HG03565 (cell line): ENCODE data around the gene FAM120B.
A peak's percentile ranks its signal among the peaks of the same experiment; 100 is the strongest.
"Not testable (repeated sequence)": the region's sequence is repeated elsewhere in the genome, so short reads cannot be mapped to it uniquely, and the experiment has no call there.

Experiments
- ATAC-seq: cut with Tn5 transposase; IDR thresholded peaks from one replicate; pipeline ENCODE4 v1.9.1; 2021; ENCODE audit warnings: mild to moderate bottlenecking, moderate library complexity; ENCODE audit not compliant: unreplicated experiment

The FAM120B gene

GRCh38 chr6:170306324-170307079 is at the start of gene FAM120B:
FAM120B (plus strand) TSS chr6:170306758; CDS start chr6:170317391, 10,633 bp downstream.
- ATAC-seq = peak; percentile 95

- ATAC-seq = no peak
These were observed 49.2 kb upstream of the FAM120B start for GRCh38 chr6:170257376-170257775.

- ATAC-seq = no peak
These were observed 48.2 kb upstream of the FAM120B start for GRCh38 chr6:170258407-170258806.

- ATAC-seq = no peak
These were observed 47.3 kb upstream of the FAM120B start for GRCh38 chr6:170259278-170259677.

GRCh38 chr6:170260686-170261085 is 45.9 kb upstream of the FAM120B start:
- ATAC-seq = no peak

GRCh38 chr6:170261643-170262488 is 44.7 kb upstream of the FAM120B start:
- ATAC-seq = no peak

GRCh38 chr6:170262489-170263088 is 44.0 kb upstream of the FAM120B start:
- ATAC-seq = no peak

- no peak for ATAC-seq
These were observed 43.1 kb upstream of the FAM120B start for GRCh38 chr6:170263410-170263809.

GRCh38 chr6:170264086-170264485 is 42.5 kb upstream of the FAM120B start:
- ATAC-seq = no peak

GRCh38 chr6:170264644-170265043 is 41.9 kb upstream of the FAM120B start:
- ATAC-seq = not testable (repeated sequence)

GRCh38 chr6:170265655-170266054 is 40.9 kb upstream of the FAM120B start:
- no peak for ATAC-seq

GRCh38 chr6:170266061-170266825 is 40.3 kb upstream of the FAM120B start:
- ATAC-seq = no peak

GRCh38 chr6:170267688-170268087 is 38.9 kb upstream of the FAM120B start:
- ATAC-seq = no peak

- no peak for ATAC-seq
These were observed 38.1 kb upstream of the FAM120B start for GRCh38 chr6:170268216-170269129.

- ATAC-seq = no peak
These were observed 37.3 kb upstream of the FAM120B start for GRCh38 chr6:170269151-170269845.

- no peak for ATAC-seq
These were observed 36.6 kb upstream of the FAM120B start for GRCh38 chr6:170269846-170270541.

GRCh38 chr6:170270984-170271593 is 35.5 kb upstream of the FAM120B start:
- no peak for ATAC-seq

GRCh38 chr6:170271771-170272314 is 34.7 kb upstream of the FAM120B start:
- ATAC-seq = peak; percentile 90
